ENCODE measurements around the gene SPRING1.

The SPRING1 gene

DNA sequence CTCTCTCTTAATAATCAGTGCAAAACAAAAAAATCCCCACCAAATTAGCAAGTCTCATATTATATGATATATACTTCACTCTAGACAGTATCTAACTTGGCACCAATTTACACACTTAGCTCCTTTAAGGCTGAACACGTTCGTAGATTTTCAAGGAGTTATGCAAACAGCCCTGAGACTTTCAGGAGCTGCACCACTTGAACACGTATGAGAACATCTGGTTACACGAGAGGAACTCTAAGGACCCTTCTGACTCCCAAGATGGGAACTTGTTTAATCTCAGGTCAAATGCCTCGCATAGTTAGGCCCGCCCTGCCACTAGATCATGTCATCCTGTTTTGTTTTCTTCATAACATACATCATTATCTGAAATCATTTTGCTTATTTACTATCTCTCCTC lies 10.0 kb downstream of the SPRING1 start:
- Mint-ChIP-seq H3K27me3 (no peaks in the 10 kb centered on the region), H3K9me3 (no peaks in the 10 kb centered on the region), H3K4me3 (no peak overlapping the region), H3K27ac (no peak overlapping the region), H3K36me3 (ENCODE audit: low read depth) (peaks cover 36% of the 10 kb centered on the region), H3K4me1 (ENCODE audit: low read depth) (peaks cover 28% of the 10 kb centered on the region)
- DNase-seq = no peak

DNA sequence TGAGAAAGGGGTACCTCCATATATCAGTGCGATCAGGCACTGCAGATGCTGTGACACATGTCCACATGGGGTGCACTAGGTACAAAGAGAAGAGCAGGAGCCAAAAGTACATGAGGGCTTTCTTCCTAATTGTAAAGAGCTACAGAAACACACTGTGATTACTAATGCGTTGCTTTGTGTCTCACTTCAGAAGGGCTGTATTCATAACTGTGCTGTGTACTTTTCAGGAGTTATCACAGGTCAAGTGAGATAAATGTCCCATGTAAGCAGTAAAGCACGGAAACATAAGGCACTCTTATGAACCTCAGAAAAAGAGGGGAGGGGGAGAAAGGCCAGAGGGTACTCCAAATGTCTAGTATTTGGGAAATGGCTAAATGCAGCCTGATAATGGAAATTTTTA lies 10.6 kb downstream of the SPRING1 start:
- Mint-ChIP-seq H3K4me3 (no peak overlapping the region), H3K9me3 (no peaks in the 10 kb centered on the region), H3K4me1 (ENCODE audit: low read depth) (peaks cover 31% of the 10 kb centered on the region), H3K27ac (no peak overlapping the region), H3K27me3 (no peaks in the 10 kb centered on the region), H3K36me3 (ENCODE audit: low read depth) (peaks cover 38% of the 10 kb centered on the region)
- no peak for DNase-seq

DNA sequence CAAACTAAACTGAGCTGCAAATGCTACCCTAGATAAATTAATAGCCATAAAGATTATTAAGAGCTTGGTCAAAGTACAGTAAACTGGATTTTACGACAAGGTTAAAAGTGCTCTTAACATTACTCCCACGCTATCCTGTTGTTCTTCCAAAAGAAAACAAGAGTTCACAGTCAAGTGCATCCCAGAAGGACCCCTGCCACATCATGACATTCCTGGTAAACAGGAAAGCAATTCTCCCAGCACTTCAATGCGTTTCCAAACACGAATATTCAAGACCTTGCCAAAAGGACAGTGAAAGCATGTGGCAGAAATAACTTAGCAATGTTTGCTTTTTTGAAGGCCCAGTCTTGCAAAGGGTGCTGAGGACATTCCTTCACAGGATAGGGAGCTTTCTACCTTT lies 11.2 kb downstream of the SPRING1 start:
- no peaks in the 10 kb centered on the region for H3K9me3 Mint-ChIP-seq
- H3K4me1 Mint-ChIP-seq (ENCODE audit: low read depth) = peaks cover 32% of the 10 kb centered on the region
- peaks cover 40% of the 10 kb centered on the region for H3K36me3 Mint-ChIP-seq (ENCODE audit: low read depth)
- no peaks in the 10 kb centered on the region for H3K27me3 Mint-ChIP-seq
- no peak for DNase-seq
- no peak overlapping the region for H3K27ac Mint-ChIP-seq
- H3K4me3 Mint-ChIP-seq = no peak overlapping the region

DNA sequence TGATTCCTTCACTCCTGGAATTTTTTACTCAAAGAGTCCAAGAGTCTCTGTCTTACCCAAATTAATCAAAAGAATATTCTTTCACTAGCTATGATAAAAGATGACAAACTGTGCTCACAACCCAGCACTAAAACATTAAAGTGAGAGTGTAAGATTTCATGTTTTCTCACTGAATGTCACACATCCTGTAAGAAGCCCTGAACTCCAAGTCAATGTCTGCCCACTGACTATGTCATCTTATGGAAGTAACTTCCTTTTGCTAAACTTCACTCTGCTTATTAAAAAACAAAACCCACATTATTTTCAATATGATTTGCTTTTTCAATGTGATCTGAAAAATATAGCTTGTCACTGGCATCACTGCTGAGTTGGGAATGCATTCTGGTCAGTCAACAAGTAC lies 15.6 kb downstream of the SPRING1 start:
- H3K36me3 Mint-ChIP-seq (ENCODE audit: low read depth) = peaks cover 61% of the 10 kb centered on the region
- no peaks in the 10 kb centered on the region for H3K27me3 Mint-ChIP-seq
- no peak for DNase-seq
- H3K27ac Mint-ChIP-seq = peak overlapping the region; percentile 31
- no peak overlapping the region for H3K4me3 Mint-ChIP-seq
- H3K4me1 Mint-ChIP-seq (ENCODE audit: low read depth) = peaks cover 23% of the 10 kb centered on the region
- H3K9me3 Mint-ChIP-seq = no peaks in the 10 kb centered on the region

DNA sequence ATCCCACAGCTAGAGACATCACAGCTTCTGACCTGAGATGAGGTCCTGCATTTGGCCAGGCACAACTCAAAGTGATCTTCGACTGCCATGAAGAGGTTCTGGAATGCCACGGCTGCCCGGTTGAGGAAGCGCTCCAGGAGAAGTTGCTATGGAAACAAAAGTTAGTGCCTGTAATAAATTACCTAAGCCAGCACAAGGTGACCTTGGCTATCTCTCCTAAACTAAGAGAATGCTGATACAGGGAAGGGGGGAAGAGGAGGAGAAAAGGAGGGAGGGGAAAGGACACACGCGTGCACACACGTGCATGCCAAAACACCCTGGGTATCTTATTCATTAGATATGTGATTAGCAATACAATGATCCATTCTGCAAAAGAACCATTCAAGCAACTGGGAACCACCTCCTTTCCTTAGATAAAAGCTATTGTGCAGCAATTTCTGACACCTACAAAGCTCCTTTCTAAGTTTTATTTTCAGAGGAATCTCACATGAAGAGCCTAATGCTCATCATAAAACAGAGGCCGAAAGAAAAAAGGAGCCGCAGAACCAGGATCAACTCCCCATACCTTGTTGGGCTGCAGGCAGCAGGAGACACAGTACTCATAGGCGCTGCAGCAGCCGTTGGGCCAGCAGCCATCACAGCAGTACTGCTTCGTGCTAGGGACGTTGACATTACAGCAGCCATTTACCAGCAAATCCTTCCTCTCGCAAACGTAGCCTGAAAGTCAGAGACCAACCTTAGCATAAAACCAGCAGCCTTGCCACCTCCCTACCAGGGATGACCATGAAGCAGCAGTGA lies 17.9 kb downstream of the SPRING1 start:
- Mint-ChIP-seq H3K36me3 (ENCODE audit: low read depth) (peaks cover 85% of the 10 kb centered on the region), H3K27ac (peak overlapping the region; percentile 23), H3K9me3 (no peaks in the 10 kb centered on the region), H3K4me3 (no peak overlapping the region), H3K27me3 (no peaks in the 10 kb centered on the region), H3K4me1 (ENCODE audit: low read depth) (peaks cover 17% of the 10 kb centered on the region)
- DNase-seq = no peak

DNA sequence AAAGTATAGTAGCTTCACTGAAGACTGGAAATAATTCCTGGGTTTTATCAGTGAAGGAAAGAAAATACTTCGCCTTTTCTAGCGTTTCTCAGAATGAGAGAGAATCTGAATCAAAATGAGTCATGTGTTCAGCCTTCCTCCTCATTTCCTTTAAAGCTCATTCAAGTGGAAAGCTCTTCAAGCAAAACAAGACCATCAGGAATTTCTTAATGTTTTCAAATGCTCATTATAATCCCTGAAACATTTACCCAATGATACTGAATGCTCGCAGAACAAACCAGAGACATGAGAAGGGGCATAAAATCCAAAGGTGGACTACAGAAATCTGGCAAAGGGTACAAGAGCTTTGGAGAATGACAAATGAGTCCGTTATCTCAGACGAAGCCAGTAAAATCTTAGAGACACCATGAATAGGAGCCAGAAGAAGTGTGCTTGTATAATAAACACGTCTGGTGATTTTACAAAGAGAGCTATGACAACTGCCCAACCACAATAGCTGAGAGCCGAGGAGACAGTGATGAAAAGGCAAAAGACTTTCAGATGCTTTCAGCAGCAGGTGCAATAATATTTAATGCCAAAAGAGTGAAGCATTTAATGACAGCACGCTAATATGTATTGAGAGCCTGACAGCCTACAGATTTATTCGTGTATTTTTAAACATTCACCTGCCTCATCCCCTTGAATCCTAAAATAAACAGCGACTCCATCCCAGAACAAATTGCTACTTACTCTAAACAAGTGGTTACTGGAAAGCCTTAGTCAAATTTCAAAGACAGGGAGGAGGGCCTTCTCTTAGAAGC lies 19.0 kb downstream of the SPRING1 start:
- Mint-ChIP-seq H3K27me3 (no peaks in the 10 kb centered on the region), H3K36me3 (ENCODE audit: low read depth) (peaks cover 90% of the 10 kb centered on the region), H3K4me3 (no peak overlapping the region), H3K4me1 (ENCODE audit: low read depth) (peaks cover 17% of the 10 kb centered on the region), H3K9me3 (no peaks in the 10 kb centered on the region), H3K27ac (peak overlapping the region; percentile 80)
- DNase-seq = no peak

DNA sequence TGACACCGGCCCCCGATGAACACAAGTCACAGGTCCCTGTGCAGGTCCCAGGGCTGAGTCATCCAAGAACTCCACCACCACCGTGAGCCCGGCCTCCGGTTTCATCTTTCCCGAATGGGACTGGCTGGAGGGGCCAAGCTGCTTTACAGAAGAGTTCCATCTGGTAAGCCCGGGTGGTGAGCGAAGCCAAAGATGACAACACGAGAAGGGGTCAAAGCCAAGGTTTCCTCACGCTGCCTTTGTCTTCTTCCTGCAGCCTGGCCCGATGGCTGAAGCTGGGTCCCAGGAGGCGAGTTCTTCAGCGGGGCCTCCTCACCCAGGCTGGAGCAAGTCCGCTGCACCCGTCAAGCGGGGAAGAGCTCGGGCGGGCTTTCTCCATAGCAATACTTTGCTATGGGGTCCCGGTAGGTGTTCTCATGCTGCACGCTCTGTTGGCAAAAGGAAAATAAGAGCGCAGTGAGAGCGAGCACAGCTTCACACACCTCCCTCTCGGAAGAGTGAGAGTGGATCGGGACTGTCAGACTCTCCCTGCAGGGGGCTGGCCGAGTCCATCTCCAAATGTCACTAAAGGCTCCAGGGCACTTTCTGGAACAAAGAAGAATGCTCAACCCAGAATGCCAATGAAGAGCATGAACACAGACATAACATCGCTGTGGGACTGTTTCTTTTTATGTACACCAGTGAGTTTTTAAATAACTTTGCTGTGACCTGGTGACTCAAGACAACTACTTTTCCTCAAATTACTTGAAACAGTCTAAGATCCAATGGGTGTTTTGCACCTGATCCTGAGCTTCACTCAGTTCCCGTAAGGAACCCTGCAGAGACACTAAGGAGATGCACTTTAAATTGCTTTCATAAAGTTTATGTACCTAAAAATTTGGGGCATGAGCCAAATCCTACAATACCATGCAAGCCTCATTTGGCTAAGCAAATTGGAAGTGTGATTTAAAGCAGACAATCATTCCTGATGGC lies 20.1 kb downstream of the SPRING1 start:
- DNase-seq = no peak
- no peaks in the 10 kb centered on the region for H3K27me3 Mint-ChIP-seq
- peaks cover 15% of the 10 kb centered on the region for H3K4me1 Mint-ChIP-seq (ENCODE audit: low read depth)
- no peak overlapping the region for H3K4me3 Mint-ChIP-seq
- H3K9me3 Mint-ChIP-seq = no peaks in the 10 kb centered on the region
- H3K36me3 Mint-ChIP-seq (ENCODE audit: low read depth) = peaks cover 86% of the 10 kb centered on the region
- H3K27ac Mint-ChIP-seq = no peak overlapping the region

DNA sequence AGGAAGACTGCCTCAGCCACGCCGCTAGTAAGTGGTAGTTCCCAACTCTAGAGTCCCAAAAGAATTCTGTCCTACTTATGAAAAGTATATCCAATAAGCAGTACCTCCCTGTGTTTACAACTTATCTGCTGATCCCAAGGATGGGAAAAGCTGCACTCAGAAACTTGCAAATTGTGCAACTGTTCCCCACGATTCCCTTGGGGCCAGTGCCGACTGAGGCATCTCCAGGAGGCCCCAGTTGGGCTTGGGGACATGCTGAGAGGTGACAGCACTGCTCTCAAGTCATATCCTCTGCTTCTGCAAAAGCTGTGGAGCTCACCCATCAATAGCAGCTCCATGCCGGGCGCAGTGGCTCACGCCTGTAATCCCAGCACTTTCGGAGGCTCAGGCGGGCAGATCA lies 23.7 kb downstream of the SPRING1 start:
- peaks cover 57% of the 10 kb centered on the region for H3K36me3 Mint-ChIP-seq (ENCODE audit: low read depth)
- H3K9me3 Mint-ChIP-seq = no peaks in the 10 kb centered on the region
- peak overlapping the region; percentile 20 for H3K27ac Mint-ChIP-seq
- peaks cover 7% of the 10 kb centered on the region for H3K27me3 Mint-ChIP-seq
- H3K4me1 Mint-ChIP-seq (ENCODE audit: low read depth) = peaks cover 8% of the 10 kb centered on the region
- no peak for DNase-seq
- no peak overlapping the region for H3K4me3 Mint-ChIP-seq

DNA sequence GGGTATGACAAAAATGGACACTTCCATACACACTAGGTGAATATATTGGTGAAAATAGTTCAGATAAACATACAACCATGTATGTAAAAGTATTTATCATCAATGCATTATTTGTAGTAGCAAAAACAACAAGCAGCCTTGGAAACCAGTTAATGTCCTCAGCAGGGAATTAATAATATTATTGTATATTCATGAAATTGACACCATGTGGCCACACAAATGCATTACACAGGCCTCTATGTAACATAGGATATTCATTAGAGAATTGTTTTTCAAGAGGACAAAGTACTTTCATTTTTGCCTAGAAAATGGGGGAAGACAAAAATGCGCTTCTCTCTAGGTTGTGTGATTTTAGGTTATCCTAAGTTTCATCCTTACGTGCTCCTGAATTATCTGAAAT lies 24.3 kb downstream of the SPRING1 start:
- H3K27me3 Mint-ChIP-seq = peaks cover 9% of the 10 kb centered on the region
- no peak overlapping the region for H3K4me3 Mint-ChIP-seq
- H3K9me3 Mint-ChIP-seq = no peaks in the 10 kb centered on the region
- no peak overlapping the region for H3K27ac Mint-ChIP-seq
- no peak for DNase-seq
- peaks cover 50% of the 10 kb centered on the region for H3K36me3 Mint-ChIP-seq (ENCODE audit: low read depth)
- H3K4me1 Mint-ChIP-seq (ENCODE audit: low read depth) = peaks cover 10% of the 10 kb centered on the region

DNA sequence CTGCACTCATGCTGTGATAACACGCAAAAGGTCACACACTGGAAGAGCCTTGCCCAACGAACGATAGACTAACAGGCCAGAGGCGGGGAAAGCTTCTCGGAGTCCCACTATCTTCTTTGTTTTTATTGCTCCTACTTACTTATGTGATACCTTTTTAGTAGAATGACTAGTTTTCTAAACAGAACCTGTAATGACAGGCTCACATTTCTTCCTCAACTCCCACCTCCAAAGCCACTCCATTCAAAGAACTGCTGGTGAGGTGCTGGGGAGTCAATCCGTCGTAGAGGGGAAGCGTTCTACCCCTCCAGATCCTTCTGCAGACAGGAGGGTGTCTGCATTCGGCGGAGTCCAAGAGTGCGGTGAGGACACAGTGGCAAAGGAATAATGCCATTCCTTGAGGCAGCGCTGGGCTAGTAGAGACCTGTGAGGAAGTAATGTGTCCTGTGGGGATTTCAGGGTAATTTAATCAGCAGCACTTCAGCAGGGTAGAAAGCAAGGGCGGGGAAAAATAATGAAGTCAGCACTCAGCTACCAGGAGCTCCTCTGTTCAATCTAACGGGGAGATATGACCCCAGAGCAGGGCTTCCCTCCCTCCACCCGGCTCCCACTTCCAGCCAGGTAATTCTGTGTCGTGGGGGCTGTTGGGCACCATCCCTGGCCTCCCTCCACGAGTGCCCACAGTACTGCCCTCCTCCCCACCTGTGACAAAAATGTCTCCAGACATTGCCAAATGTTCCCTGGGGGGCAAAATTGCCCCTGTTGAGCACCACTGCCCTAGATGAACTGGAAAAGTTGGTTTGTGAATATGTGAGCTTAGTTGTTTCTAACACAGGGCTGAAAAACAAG lies 25.2 kb downstream of the SPRING1 start:
- Mint-ChIP-seq H3K9me3 (no peaks in the 10 kb centered on the region), H3K36me3 (ENCODE audit: low read depth) (peaks cover 43% of the 10 kb centered on the region), H3K4me1 (ENCODE audit: low read depth) (peaks cover 11% of the 10 kb centered on the region), H3K4me3 (no peak overlapping the region), H3K27ac (no peak overlapping the region), H3K27me3 (peaks cover 9% of the 10 kb centered on the region)
- no peak for DNase-seq

DNA sequence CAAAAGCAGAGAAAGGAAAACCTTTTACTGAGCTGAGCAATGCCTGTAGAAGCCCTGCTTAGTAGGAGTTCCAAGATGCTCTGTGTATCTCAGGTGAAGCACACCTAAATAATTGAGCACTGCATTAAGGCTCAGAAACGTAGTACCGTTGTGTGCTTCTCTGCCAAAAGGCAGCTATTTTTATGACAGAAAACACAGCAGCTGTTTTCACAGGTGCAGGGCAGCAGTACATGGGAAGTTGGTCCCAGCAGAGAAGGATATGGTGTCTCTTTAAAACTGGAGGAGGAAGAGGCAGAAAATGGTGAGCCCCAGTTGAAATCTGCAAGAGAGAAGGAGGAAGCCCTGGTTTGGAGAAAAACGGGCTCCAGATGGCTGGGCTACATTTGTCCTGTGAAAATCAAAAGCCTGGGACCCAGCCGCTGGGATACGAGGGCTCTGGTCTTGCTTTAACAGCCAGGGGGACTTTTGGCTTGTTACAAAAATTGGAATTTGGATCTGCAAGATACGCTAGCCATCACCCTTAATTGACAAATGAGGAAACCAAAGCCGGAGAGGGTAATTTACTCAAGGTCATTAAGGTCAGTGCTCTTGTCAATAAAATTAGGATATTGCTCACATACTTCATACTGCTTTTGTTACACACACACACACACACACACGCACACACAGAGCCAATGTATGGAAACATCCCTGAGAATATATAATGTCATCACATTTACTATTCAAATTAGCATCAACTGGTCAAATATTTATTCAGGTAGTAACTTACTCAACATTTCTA lies 27.3 kb downstream of the SPRING1 start:
- peaks cover 9% of the 10 kb centered on the region for H3K27me3 Mint-ChIP-seq
- H3K4me1 Mint-ChIP-seq (ENCODE audit: low read depth) = peaks cover 11% of the 10 kb centered on the region
- no peak for DNase-seq
- no peak overlapping the region for H3K4me3 Mint-ChIP-seq
- no peaks in the 10 kb centered on the region for H3K9me3 Mint-ChIP-seq
- H3K36me3 Mint-ChIP-seq (ENCODE audit: low read depth) = peaks cover 21% of the 10 kb centered on the region
- no peak overlapping the region for H3K27ac Mint-ChIP-seq

DNA sequence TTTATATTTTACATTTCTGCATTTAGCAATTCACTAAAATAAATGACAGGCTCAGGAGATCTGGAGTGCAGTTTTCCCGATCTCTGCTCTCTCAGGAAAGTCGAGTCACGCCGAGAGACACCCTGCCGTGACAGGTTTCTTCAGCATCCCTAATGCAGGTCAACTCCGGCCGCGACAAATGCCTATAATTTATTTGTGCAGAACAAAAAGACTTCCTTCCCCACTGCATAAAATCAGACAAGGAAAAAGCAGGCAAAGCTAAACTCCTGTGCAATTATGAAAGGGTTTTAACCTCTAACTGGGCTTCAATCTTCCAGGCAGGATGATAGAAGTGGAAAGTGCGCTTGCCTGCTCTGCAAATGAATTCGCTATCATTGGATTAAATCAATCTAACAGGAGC lies 28.1 kb downstream of the SPRING1 start:
- H3K27ac Mint-ChIP-seq = no peak overlapping the region
- peaks cover 9% of the 10 kb centered on the region for H3K27me3 Mint-ChIP-seq
- H3K4me1 Mint-ChIP-seq (ENCODE audit: low read depth) = peaks cover 11% of the 10 kb centered on the region
- H3K4me3 Mint-ChIP-seq = no peak overlapping the region
- DNase-seq = no peak
- H3K36me3 Mint-ChIP-seq (ENCODE audit: low read depth) = peaks cover 13% of the 10 kb centered on the region
- H3K9me3 Mint-ChIP-seq = no peaks in the 10 kb centered on the region
